A549 (cell line): ENCODE results near the gene MYO10.

ENCODE experiments used
- CEBPB ChIP-seq, 2 experiments: fragments of >200 bp in 1 of 2; sonication (Bioruptor Twin) in 1 of 2; formaldehyde crosslinking in 1 of 2; IDR thresholded peaks; 2 replicates each; pipeline ENCODE4 v1.6.1; 2012 to 2016
- ELK1 ChIP-seq: fragments of 150-350 bp; IDR thresholded peaks from 2 replicates; pipeline ENCODE4 v1.6.1; 2014; ENCODE audit warnings: low read depth, mild to moderate bottlenecking, low read length
- EP300 ChIP-seq, 2 experiments: fragments of >200 bp; sonication (Bioruptor Twin); formaldehyde crosslinking; IDR thresholded peaks; 2 replicates in 1 of 2; 3 replicates in 1 of 2; pipeline ENCODE4 v1.6.1; 2016 to 2017
- ESRRA ChIP-seq: fragments of 150-350 bp; IDR thresholded peaks from 2 replicates; pipeline ENCODE4 v1.6.1; 2014; ENCODE audit warnings: mild to moderate bottlenecking, low read length, borderline replicate concordance
- GATA3 ChIP-seq: IDR thresholded peaks from 2 replicates; pipeline ENCODE4 v1.6.1; 2012; ENCODE audit warnings: borderline replicate concordance
- JUN ChIP-seq, 2 experiments: fragments of >200 bp; sonication (Bioruptor Twin); formaldehyde crosslinking; IDR thresholded peaks; 2 replicates in 1 of 2; 3 replicates in 1 of 2; pipeline ENCODE4 v1.6.1; 2016 to 2017
- MAX ChIP-seq: IDR thresholded peaks from 2 replicates; pipeline ENCODE4 v1.6.1; 2012
- MAZ ChIP-seq: fragments of 150-350 bp; IDR thresholded peaks from 2 replicates; pipeline ENCODE4 v1.6.1; 2014; ENCODE audit warnings: antibody characterized with exemption, low read depth, low read length, borderline replicate concordance
- NPAS2 ChIP-seq: fragments of 250-450 bp; sonication (Bioruptor Pico); IDR thresholded peaks from 2 replicates; pipeline ENCODE4 v1.8.0; 2022; ENCODE audit warnings: mild to moderate bottlenecking, moderate library complexity, borderline replicate concordance
- NR3C1 ChIP-seq: fragments of >200 bp; sonication (Bioruptor Twin); formaldehyde crosslinking; IDR thresholded peaks from 3 replicates; pipeline ENCODE4 v1.6.1; 2017
- POLR2A ChIP-seq: IDR thresholded peaks from 2 replicates; pipeline ENCODE4 v1.6.1; 2012; ENCODE audit warnings: mild to moderate bottlenecking, low read length
- SMC3 ChIP-seq: fragments of >200 bp; sonication (Bioruptor Twin); formaldehyde crosslinking; IDR thresholded peaks from 3 replicates; pipeline ENCODE4 v1.6.1; 2018; ENCODE audit warnings: inconsistent platforms
- USF2 ChIP-seq: fragments of 450-650 bp; IDR thresholded peaks from 2 replicates; pipeline ENCODE4 v1.6.1; 2014; ENCODE audit warnings: antibody characterized with exemption
- TF ChIP-seq, protein P1 (sequence below): fragments of >200 bp; sonication (Bioruptor Twin); formaldehyde crosslinking; IDR thresholded peaks from 3 replicates; pipeline ENCODE4 v1.5.1; 2016

DNA sequence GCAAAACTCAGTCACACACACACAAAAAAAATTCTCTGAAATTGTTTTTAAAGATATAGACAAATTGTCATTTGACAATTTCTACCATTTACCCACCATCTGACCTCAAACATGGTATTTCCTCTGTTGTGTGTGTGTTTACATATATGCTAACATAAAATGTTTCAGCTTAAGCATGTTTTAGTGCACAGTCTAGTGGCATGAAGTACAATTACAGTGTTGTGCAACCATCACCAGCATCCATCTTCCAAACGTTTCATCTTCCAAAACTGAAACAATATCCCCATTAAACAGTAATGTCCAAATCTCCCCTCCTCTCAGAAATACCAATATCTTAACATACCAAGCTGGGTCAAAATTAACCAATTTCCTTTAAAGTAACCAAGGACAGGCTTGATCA, 65.2 kb downstream of the MYO10 start:
- no peak for TF ChIP-seq GATA3
- no peak for TF ChIP-seq POLR2A
- TF ChIP-seq, protein P1, sequence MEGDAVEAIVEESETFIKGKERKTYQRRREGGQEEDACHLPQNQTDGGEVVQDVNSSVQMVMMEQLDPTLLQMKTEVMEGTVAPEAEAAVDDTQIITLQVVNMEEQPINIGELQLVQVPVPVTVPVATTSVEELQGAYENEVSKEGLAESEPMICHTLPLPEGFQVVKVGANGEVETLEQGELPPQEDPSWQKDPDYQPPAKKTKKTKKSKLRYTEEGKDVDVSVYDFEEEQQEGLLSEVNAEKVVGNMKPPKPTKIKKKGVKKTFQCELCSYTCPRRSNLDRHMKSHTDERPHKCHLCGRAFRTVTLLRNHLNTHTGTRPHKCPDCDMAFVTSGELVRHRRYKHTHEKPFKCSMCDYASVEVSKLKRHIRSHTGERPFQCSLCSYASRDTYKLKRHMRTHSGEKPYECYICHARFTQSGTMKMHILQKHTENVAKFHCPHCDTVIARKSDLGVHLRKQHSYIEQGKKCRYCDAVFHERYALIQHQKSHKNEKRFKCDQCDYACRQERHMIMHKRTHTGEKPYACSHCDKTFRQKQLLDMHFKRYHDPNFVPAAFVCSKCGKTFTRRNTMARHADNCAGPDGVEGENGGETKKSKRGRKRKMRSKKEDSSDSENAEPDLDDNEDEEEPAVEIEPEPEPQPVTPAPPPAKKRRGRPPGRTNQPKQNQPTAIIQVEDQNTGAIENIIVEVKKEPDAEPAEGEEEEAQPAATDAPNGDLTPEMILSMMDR, result no peak
- no peak for TF ChIP-seq EP300 (IDR thresholded peaks at IDR 0.05)
- no peak for TF ChIP-seq USF2
- TF ChIP-seq MAX, result no peak
- TF ChIP-seq JUN (IDR thresholded peaks at IDR 0.05), result no peak
- TF ChIP-seq CEBPB (IDR thresholded peaks at IDR 0.05), result peak; percentile 66 to 80; a peak in 3 of 4 replicates
- no peak for TF ChIP-seq MAZ
- no peak for TF ChIP-seq NR3C1
- TF ChIP-seq SMC3, result no peak
- TF ChIP-seq ESRRA, result no peak
- no peak for TF ChIP-seq ELK1
- no peak for TF ChIP-seq NPAS2 (CRISPR knock-in tag)
